ENCODE measurements around the gene IRAK2.

IRAK2 gene

GRCh38 chr3:10145685-10146084, 19.0 kb upstream of the IRAK2 start:
- no peak overlapping the region for H2AFZ ChIP-seq (ENCODE audit: low read depth)
- TF ChIP-seq, protein P1, sequence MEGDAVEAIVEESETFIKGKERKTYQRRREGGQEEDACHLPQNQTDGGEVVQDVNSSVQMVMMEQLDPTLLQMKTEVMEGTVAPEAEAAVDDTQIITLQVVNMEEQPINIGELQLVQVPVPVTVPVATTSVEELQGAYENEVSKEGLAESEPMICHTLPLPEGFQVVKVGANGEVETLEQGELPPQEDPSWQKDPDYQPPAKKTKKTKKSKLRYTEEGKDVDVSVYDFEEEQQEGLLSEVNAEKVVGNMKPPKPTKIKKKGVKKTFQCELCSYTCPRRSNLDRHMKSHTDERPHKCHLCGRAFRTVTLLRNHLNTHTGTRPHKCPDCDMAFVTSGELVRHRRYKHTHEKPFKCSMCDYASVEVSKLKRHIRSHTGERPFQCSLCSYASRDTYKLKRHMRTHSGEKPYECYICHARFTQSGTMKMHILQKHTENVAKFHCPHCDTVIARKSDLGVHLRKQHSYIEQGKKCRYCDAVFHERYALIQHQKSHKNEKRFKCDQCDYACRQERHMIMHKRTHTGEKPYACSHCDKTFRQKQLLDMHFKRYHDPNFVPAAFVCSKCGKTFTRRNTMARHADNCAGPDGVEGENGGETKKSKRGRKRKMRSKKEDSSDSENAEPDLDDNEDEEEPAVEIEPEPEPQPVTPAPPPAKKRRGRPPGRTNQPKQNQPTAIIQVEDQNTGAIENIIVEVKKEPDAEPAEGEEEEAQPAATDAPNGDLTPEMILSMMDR (conservative IDR thresholded peaks at IDR 0.05; ENCODE audit: low read depth, low read length): no peak
- no peak overlapping the region for H3K9ac ChIP-seq
- H3K27me3 ChIP-seq (ENCODE audit: insufficient read depth, low read depth): no peaks in the 10 kb centered on the region
- H3K79me2 ChIP-seq (ENCODE audit: insufficient read depth, low read depth): peaks cover 28% of the 10 kb centered on the region
- no peak overlapping the region for H3K4me2 ChIP-seq
- no peak overlapping the region for H3K27ac ChIP-seq
- no peaks in the 10 kb centered on the region for H4K20me1 ChIP-seq (ENCODE audit: insufficient read depth)
- H3K4me1 ChIP-seq (ENCODE audit: low read depth, poor library complexity, severe bottlenecking): peaks cover 5% of the 10 kb centered on the region
- H3K36me3 ChIP-seq (ENCODE audit: insufficient read depth): no peaks in the 10 kb centered on the region
- no peak overlapping the region for H3K4me3 ChIP-seq (IDR thresholded peaks at IDR 0.05; ENCODE audit: insufficient read depth, low read depth, low read length)

- peaks cover 9% of the 10 kb centered on the region; the same call in 1 of the 2 replicates for H3K79me2 ChIP-seq (ENCODE audit: insufficient read depth, low read depth)
- no peak overlapping the region for H3K4me3 ChIP-seq (IDR thresholded peaks at IDR 0.05; ENCODE audit: insufficient read depth, low read depth, low read length)
- no peak overlapping the region for H3K27ac ChIP-seq
- H3K4me2 ChIP-seq: no peak overlapping the region
- no peaks in the 10 kb centered on the region for H4K20me1 ChIP-seq (ENCODE audit: insufficient read depth)
- H3K36me3 ChIP-seq (ENCODE audit: insufficient read depth): no peaks in the 10 kb centered on the region
- no peak overlapping the region for H3K9ac ChIP-seq
- H3K27me3 ChIP-seq (ENCODE audit: insufficient read depth, low read depth): no peaks in the 10 kb centered on the region
- no peaks in the 10 kb centered on the region for H3K4me1 ChIP-seq (ENCODE audit: low read depth, poor library complexity, severe bottlenecking)
- TF ChIP-seq, protein P1 (conservative IDR thresholded peaks at IDR 0.05; ENCODE audit: low read depth, low read length): no peak
- H2AFZ ChIP-seq (ENCODE audit: low read depth): no peak overlapping the region
These were observed 15.5 kb upstream of the IRAK2 start for GRCh38 chr3:10149226-10149625.

- Histone ChIP-seq H3K36me3 (ENCODE audit: insufficient read depth) (no peaks in the 10 kb centered on the region), H3K4me1 (ENCODE audit: low read depth, poor library complexity, severe bottlenecking) (no peaks in the 10 kb centered on the region), H3K27me3 (ENCODE audit: insufficient read depth, low read depth) (no peaks in the 10 kb centered on the region), H3K79me2 (ENCODE audit: insufficient read depth, low read depth) (peaks cover 6% of the 10 kb centered on the region; the same call in 1 of the 2 replicates), H3K4me3 (IDR thresholded peaks at IDR 0.05; ENCODE audit: insufficient read depth, low read depth, low read length) (no peak overlapping the region), H2AFZ (ENCODE audit: low read depth) (no peak overlapping the region), H3K27ac (no peak overlapping the region), H3K9ac (no peak overlapping the region), H4K20me1 (ENCODE audit: insufficient read depth) (no peaks in the 10 kb centered on the region), H3K4me2 (no peak overlapping the region)
- TF ChIP-seq, protein P1 (conservative IDR thresholded peaks at IDR 0.05; ENCODE audit: low read depth, low read length): no peak
These were observed 13.7 kb upstream of the IRAK2 start for GRCh38 chr3:10150987-10151386.

DNA sequence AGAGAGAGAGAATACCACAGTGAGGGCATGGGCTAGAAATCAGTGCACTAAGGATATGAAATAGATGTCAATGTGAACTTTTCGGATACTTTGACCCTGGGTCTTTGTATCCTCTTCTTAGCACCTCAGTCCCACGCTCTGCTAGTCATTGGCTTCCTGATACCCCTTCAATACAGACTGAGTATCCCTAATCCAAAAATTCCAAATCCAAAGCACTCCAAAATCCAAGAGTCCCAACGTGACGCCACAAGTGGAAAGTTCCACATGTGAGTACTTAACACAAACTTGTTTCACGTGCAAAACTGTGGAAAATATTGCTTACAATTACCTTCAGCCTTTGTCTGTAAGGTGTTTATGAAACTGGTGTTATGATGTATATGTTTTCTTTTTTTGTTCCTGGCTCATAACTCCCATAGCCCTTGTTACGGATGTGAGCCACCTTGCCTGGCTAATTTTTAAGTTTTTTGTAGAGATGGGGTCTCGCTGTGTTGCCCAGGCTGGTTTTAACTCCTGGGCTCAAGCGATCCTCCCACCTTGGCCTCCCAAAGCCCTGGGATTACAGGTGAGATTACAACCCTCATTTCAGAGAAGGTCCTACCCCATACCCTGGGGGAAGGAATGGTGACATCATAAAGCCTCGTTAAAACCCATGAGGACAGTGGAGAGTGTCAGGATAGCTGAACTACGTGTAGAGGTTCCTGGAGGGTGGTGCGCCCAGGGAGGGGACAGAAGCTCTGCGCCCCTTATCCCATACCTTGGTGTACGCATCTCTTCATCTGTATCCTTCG, 10.2 kb upstream of the IRAK2 start:
- no peaks in the 10 kb centered on the region for H3K27me3 ChIP-seq (ENCODE audit: insufficient read depth, low read depth)
- H3K79me2 ChIP-seq (ENCODE audit: insufficient read depth, low read depth): no peaks in the 10 kb centered on the region
- no peak overlapping the region for H3K27ac ChIP-seq
- no peaks in the 10 kb centered on the region for H4K20me1 ChIP-seq (ENCODE audit: insufficient read depth)
- H3K4me1 ChIP-seq (ENCODE audit: low read depth, poor library complexity, severe bottlenecking): no peaks in the 10 kb centered on the region
- H3K4me2 ChIP-seq: no peak overlapping the region
- H3K9ac ChIP-seq: no peak overlapping the region
- no peaks in the 10 kb centered on the region for H3K36me3 ChIP-seq (ENCODE audit: insufficient read depth)
- TF ChIP-seq, protein P1 (conservative IDR thresholded peaks at IDR 0.05; ENCODE audit: low read depth, low read length): no peak
- H3K4me3 ChIP-seq (IDR thresholded peaks at IDR 0.05; ENCODE audit: insufficient read depth, low read depth, low read length): no peak overlapping the region
- H2AFZ ChIP-seq (ENCODE audit: low read depth): no peak overlapping the region

All from KMS-11 (cell line).